Right lobe of liver (tissue), 4 donors: ENCODE measurements around the gene KCNAB1.

Experiments
- POLR2A ChIP-seq: fragments of 450-650 bp; IDR thresholded peaks from one replicate; pipeline ENCODE4 v1.6.1; 2017; ENCODE audit warnings: antibody characterized with exemption, mild to moderate bottlenecking
- TF ChIP-seq, protein P1 (sequence below), 4 donors: fragments of 200-600 bp in 3 of 4; fragments of 450-650 bp in 1 of 4; IDR thresholded peaks; one replicate each; pipeline versions ENCODE4 v1.5.1 to v1.8.0; 2016 to 2022; ENCODE audit warnings: antibody characterized with exemption in 4 of 4, mild to moderate bottlenecking in 2 of 4
- donor health status: DM: no; HTN: no; CAD: no.
- donor health status: DM: no; HTN: no; CAD: no.
- donor health status: DM: no; HTN: yes; CAD: no.

- TF ChIP-seq, protein P1, sequence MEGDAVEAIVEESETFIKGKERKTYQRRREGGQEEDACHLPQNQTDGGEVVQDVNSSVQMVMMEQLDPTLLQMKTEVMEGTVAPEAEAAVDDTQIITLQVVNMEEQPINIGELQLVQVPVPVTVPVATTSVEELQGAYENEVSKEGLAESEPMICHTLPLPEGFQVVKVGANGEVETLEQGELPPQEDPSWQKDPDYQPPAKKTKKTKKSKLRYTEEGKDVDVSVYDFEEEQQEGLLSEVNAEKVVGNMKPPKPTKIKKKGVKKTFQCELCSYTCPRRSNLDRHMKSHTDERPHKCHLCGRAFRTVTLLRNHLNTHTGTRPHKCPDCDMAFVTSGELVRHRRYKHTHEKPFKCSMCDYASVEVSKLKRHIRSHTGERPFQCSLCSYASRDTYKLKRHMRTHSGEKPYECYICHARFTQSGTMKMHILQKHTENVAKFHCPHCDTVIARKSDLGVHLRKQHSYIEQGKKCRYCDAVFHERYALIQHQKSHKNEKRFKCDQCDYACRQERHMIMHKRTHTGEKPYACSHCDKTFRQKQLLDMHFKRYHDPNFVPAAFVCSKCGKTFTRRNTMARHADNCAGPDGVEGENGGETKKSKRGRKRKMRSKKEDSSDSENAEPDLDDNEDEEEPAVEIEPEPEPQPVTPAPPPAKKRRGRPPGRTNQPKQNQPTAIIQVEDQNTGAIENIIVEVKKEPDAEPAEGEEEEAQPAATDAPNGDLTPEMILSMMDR (IDR thresholded peaks at IDR 0.05), result no peak
- no peak for TF ChIP-seq POLR2A
Observed at GRCh38 chr3:156359368-156359767, 239.0 kb downstream of the KCNAB1 start.
